Activated B cell treated with CpG ODN at 0.5 μM for 24 hours (primary cell): ENCODE results near the gene INO80. TPM values are rescaled to one million over a fixed set of nuclear protein-coding genes. Genes with fewer than 3 reads are reported as not detected.
"Not testable (repeated sequence)": the region's sequence is repeated elsewhere in the genome, so short reads cannot be mapped to it uniquely, and the experiment has no call there.

Experiments used
- ATAC-seq: fragments of 200-7000 bp; cut with Tn5 transposase; one replicate; pipeline ENCODE4 v1.10.0; 2021; ENCODE audit warnings: low read depth, mild to moderate bottlenecking, moderate library complexity
- CTCF ChIA-PET: fragments of 350-600 bp; sonication (Branson Sonifier 250); formaldehyde crosslinking; loops from one replicate; lab custom pipeline; 2021; ENCODE audit warnings: antibody characterized with exemption; lab: Charles Lee
- POLR2A ChIA-PET: fragments of 350-600 bp; sonication (Branson Sonifier 250); formaldehyde crosslinking; loops from one replicate; lab custom pipeline; 2021; ENCODE audit warnings: antibody characterized with exemption; lab: Charles Lee
- DNase-seq: peaks from one replicate; pipeline ENCODE4 v3.0.0; 2022
- H3K27ac Mint-ChIP-seq: one replicate; pipeline ENCODE4 v1.8.0; 2020; ENCODE audit warnings: mixed read lengths
- H3K27me3 Mint-ChIP-seq: one replicate; pipeline ENCODE4 v1.8.0; 2021; ENCODE audit warnings: mixed read lengths
- H3K36me3 Mint-ChIP-seq: one replicate; pipeline ENCODE4 v1.8.0; 2021; ENCODE audit warnings: low read depth, mixed read lengths
- H3K4me1 Mint-ChIP-seq: one replicate; pipeline ENCODE4 v1.8.0; 2021; ENCODE audit warnings: mixed read lengths
- H3K4me3 Mint-ChIP-seq: one replicate; pipeline ENCODE4 v1.8.0; 2020; ENCODE audit warnings: mild to moderate bottlenecking, mixed read lengths
- H3K9me3 Mint-ChIP-seq: one replicate; pipeline ENCODE4 v1.8.0; 2020; ENCODE audit warnings: mixed read lengths
- intact Hi-C: fragments of 100-400 bp; cut with micrococcal nuclease; formaldehyde crosslinking; loops from one replicate; pipeline ENCODE4 v1.15.1; 2024
- total RNA-seq: library from RNA; stranded (reverse); gene quantifications from 2 replicates; pipeline ENCODE4 v1.2.3, GENCODE V29; 2022
- TF ChIP-seq, protein P1 (sequence below): fragments of 200-600 bp; IDR thresholded peaks from one replicate; pipeline ENCODE4 v1.8.0; 2022; ENCODE audit warnings: antibody characterized with exemption, mild to moderate bottlenecking

The INO80 gene
- total RNA-seq, 1 donor from 2014 or later: 38.8 TPM

DNA sequence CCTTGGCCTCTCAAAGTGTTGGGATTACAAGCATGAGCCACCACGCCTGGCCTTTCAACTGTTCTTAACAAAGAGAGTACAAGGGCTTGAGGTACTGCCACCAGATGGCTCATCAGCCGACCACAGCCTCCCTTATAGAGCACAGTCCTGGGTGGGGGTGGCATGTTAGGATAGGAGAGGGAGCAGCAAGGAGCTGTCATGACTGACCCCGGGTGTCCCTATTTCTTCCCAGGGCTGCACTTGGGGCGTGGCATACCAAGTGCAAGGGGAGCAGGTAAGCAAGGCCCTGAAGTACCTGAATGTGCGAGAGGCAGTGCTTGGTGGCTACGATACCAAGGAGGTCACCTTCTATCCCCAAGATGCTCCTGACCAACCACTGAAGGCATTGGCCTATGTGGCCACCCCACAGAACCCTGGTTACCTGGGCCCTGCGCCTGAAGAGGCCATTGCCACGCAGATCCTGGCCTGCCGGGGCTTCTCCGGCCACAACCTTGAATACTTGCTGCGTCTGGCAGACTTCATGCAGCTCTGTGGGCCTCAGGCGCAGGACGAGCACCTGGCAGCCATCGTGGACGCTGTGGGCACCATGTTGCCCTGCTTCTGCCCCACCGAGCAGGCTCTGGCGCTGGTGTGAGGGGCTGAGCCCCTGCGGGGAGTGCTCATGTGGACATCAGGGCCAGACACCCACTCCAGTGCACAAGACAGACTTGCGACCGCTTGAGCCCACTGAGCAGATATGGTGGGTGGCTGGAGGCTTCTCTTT is 160.8 kb downstream of the INO80 start:
- POLR2A ChIA-PET: interaction anchor here (0.6 to 2.0 kb wide), 4 partner anchors 13 to 66 kb away, joined by 3 to 7 read pairs (median 4); no protein-coding TSS in a partner anchor
- Mint-ChIP-seq H3K9me3 (no peaks in the 10 kb centered on the region), H3K27ac (no peak overlapping the region), H3K27me3 (peaks cover 2% of the 10 kb centered on the region), H3K4me3 (peak overlapping the region; percentile 93), H3K4me1 (peaks cover 34% of the 10 kb centered on the region), H3K36me3 (peaks cover 33% of the 10 kb centered on the region)
- DNase-seq (no peak), ATAC-seq (no peak)
- CTCF ChIA-PET: interaction anchor here (0.9 to 1.2 kb wide), 2 partner anchors 14 to 25 kb away, joined by 3 to 5 read pairs; no protein-coding TSS in a partner anchor
- TF ChIP-seq, protein P1, sequence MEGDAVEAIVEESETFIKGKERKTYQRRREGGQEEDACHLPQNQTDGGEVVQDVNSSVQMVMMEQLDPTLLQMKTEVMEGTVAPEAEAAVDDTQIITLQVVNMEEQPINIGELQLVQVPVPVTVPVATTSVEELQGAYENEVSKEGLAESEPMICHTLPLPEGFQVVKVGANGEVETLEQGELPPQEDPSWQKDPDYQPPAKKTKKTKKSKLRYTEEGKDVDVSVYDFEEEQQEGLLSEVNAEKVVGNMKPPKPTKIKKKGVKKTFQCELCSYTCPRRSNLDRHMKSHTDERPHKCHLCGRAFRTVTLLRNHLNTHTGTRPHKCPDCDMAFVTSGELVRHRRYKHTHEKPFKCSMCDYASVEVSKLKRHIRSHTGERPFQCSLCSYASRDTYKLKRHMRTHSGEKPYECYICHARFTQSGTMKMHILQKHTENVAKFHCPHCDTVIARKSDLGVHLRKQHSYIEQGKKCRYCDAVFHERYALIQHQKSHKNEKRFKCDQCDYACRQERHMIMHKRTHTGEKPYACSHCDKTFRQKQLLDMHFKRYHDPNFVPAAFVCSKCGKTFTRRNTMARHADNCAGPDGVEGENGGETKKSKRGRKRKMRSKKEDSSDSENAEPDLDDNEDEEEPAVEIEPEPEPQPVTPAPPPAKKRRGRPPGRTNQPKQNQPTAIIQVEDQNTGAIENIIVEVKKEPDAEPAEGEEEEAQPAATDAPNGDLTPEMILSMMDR: no peak
- intact Hi-C loops: no loop called here

DNA sequence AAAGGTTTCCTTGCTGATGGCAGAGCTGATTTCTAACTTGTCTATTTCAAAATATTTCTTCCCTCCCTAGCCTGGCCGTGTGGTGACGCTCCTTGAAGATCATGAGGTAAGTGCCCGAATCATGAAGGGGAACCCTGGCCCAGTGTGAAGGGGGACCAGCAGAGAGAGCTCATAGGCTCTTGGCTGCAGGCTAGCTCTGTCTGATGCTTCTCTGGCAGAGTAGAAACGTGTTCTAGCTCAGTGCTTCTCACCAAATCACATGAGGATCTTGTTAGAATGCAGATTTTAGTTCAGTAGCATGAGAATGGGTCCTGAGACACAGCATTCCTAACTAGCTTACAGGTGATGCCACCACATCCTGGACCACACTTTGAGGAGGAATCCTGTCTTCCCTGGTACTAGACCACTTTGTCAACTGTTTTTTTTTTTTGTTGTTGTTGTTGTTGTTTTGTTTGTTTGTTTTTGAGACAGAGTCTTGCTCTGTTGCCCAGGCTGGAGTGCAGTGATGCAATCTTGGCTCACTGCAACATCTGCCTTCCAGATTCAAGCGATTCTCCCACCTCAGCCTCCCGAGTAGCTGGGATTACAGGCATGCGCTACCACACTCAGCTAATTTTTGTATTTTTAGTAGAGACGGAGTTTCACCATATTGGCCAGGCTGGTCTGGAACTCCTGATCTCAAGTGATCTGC is 161.8 kb downstream of the INO80 start:
- ChIA-PET POLR2A (interaction anchor here (0.6 to 3.7 kb wide), 11 partner anchors 11 to 1321 kb away, joined by 3 to 78 read pairs (median 5); partner anchors contain the start of genes CHP1, EXD1 and VPS18), CTCF (interaction anchor here (1.2 to 2.5 kb wide), 2 partner anchors 13 to 24 kb away, joined by 3 to 20 read pairs; no protein-coding TSS in a partner anchor)
- not testable (repeated sequence) for H3K27me3 Mint-ChIP-seq, DNase-seq, ATAC-seq, H3K9me3 Mint-ChIP-seq
- H3K36me3 Mint-ChIP-seq: peaks cover 33% of the 10 kb centered on the region
- H3K4me3 Mint-ChIP-seq: peak overlapping the region; percentile 93
- intact Hi-C loops: loop anchor here (5.0 kb wide), 2 partner anchors 107 to 362 kb away; partner anchors contain the start of gene KNL1
- peak overlapping the region; percentile 91 for H3K27ac Mint-ChIP-seq
- H3K4me1 Mint-ChIP-seq: peaks cover 25% of the 10 kb centered on the region

DNA sequence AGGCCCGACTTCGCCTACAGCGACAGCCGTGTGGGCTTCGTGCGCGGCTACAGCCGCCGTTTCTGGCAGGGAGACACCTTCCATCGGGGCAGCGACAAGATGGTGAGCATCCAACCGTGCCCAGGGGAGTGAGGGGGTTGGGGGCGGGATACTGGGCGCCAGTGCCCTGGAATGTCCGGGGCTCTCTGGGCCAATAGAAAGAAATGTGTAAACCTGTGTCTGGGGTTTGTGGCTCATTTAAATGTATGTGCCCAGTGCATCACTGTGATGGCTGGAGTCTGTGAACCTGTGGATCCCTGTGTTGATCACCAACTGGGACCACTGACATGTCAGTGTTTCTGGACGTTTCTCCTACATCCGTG is 162.4 kb downstream of the INO80 start:
- ChIA-PET POLR2A (interaction anchor here (0.6 to 3.7 kb wide), 26 partner anchors 11 to 1537 kb away, joined by 3 to 78 read pairs (median 4); partner anchors contain the start of genes CHP1, DLL4, DNAJC17 and EXD1), CTCF (interaction anchor here (0.9 to 2.5 kb wide), 5 partner anchors 9 to 50 kb away, joined by 3 to 20 read pairs (median 4); no protein-coding TSS in a partner anchor)
- Mint-ChIP-seq H3K27ac (peak overlapping the region; percentile 91), H3K36me3 (peaks cover 33% of the 10 kb centered on the region), H3K4me3 (peak overlapping the region; percentile 93), H3K27me3 (peaks cover 7% of the 10 kb centered on the region), H3K4me1 (peaks cover 23% of the 10 kb centered on the region), H3K9me3 (no peaks in the 10 kb centered on the region)
- ATAC-seq (no peak), DNase-seq (no peak)
- TF ChIP-seq, protein P1: no peak
- intact Hi-C loops: loop anchor here (1.0 to 5.0 kb wide), 8 partner anchors 11 to 361 kb away; partner anchors contain the start of genes CHP1, DLL4, INO80 and KNL1

DNA sequence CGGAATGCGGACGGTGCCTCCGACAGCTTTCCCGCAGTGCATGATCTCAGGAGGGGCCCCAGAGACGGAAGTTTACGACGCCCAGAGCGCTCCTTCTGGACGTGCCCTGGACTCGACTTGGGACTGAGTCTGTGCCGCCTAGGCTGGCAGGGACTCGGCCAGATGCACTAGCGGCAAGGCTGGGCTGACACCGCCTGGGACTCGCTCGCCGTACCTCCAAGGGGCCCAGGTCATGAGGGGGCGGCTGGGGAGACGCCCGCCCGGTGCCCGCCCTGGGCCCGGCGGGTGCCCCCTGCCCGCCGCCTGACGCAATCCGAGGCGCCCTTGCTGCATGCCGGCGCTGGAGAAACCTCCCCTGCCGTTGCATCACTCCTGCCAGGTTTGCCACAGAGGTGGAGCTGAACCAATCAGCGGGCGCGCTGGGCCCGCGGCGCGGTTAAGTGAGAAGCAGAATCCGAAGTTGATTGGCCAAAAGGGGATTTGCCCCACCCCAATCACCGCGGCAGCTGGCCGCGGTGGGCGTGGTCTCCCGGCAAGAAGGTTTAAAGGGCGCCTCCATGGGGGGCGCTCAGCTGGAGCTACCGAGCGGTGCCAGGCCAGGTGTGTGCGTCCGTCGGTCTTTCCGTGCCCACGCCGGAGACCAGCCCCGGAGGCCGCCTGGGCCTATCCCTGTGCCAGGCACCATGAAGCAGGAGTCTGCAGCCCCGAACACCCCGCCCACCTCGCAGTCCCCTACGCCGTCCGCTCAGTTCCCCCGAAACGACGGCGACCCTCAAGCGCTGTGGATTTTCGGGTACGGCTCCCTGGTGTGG is 163.0 kb downstream of the INO80 start, which contains the start of gene CHAC1:
Gene CHAC1 (plus strand): TSS at position 571 of the 812 bp plus-strand sequence. CDS start 113 bp downstream, at position 684.
- ATAC-seq: peak; percentile 94
- peak within 1 kb of the TSS; percentile 93 for H3K4me3 Mint-ChIP-seq

More for the DNA sequence above, 163.0 kb downstream of the INO80 start, which contains the start of gene CHAC1:
- Mint-ChIP-seq H3K4me1 (peaks cover 23% of the 10 kb centered on the region), H3K9me3 (no peaks in the 10 kb centered on the region), H3K27me3 (peaks cover 7% of the 10 kb centered on the region), H3K36me3 (peaks cover 33% of the 10 kb centered on the region), H3K27ac (peak within 1 kb of the TSS; percentile 92)
- TF ChIP-seq, protein P1: no peak
- POLR2A ChIA-PET: interaction anchor here (0.5 to 3.7 kb wide), 27 partner anchors 11 to 1538 kb away, joined by 3 to 78 read pairs (median 5); partner anchors contain the start of genes CHP1, DLL4, DNAJC17 and EXD1
- DNase-seq: peak; percentile 88
- CTCF ChIA-PET: interaction anchor here (0.9 to 2.5 kb wide), 6 partner anchors 9 to 49 kb away, joined by 3 to 20 read pairs (median 4); no protein-coding TSS in a partner anchor
- intact Hi-C loops: loop anchor here (1.0 to 5.0 kb wide), 8 partner anchors 11 to 361 kb away; partner anchors contain the start of genes CHP1, DLL4, INO80 and KNL1
